Mesenchymal stem cell (in vitro differentiated cells and primary cell): Measurements from ENCODE around the gene SF3B2.
A peak's percentile ranks its signal among the peaks of the same experiment; 100 is the strongest.
"Not testable (repeated sequence)": the region's sequence is repeated elsewhere in the genome, so short reads cannot be mapped to it uniquely, and the experiment has no call there.

Source experiments
- DNase-seq: peaks from one replicate; pipeline ENCODE4 v3.0.0-alpha.2; 2013
- H2AFZ ChIP-seq: one replicate; pipeline ENCODE4 v1.6.1; 2013; ENCODE audit warnings: low read depth, mild to moderate bottlenecking, control low read depth, inconsistent platforms, low read length, moderate library complexity
- H2AK5ac ChIP-seq: 2 replicates; pipeline ENCODE4 v1.6.1; 2013; ENCODE audit warnings: low read length, moderate library complexity, mild to moderate bottlenecking, inconsistent platforms; ENCODE audit not compliant: severe bottlenecking
- H2BK120ac ChIP-seq: one replicate; pipeline ENCODE4 v1.6.1; 2013; ENCODE audit warnings: low read depth, mild to moderate bottlenecking, inconsistent platforms, low read length, moderate library complexity
- H2BK12ac ChIP-seq, 2 experiments: one replicate each; pipeline ENCODE4 v1.6.1; 2013; ENCODE audit warnings: inconsistent platforms in 2 of 2, low read length in 2 of 2, mild to moderate bottlenecking in 2 of 2, moderate library complexity in 2 of 2, control low read depth in 1 of 2
- H2BK15ac ChIP-seq: one replicate; pipeline ENCODE4 v1.6.1; 2013; ENCODE audit warnings: mild to moderate bottlenecking, low read depth, inconsistent platforms; ENCODE audit not compliant: poor library complexity, severe bottlenecking
- H2BK5ac ChIP-seq: 2 replicates; pipeline ENCODE4 v1.6.1; 2013; ENCODE audit warnings: low read depth, mild to moderate bottlenecking, low read length, control low read depth, inconsistent platforms; ENCODE audit not compliant: poor library complexity, severe bottlenecking
- H3K14ac ChIP-seq, 2 experiments: one replicate each; pipeline ENCODE4 v1.6.1; 2013; ENCODE audit warnings: inconsistent platforms in 2 of 2, low read length in 2 of 2, control low read depth in 1 of 2, mild to moderate bottlenecking in 1 of 2, moderate library complexity in 1 of 2
- H3K18ac ChIP-seq, 2 experiments: one replicate each; pipeline ENCODE4 v1.6.1; 2013; ENCODE audit warnings: inconsistent platforms in 2 of 2, low read length in 2 of 2, control low read depth in 1 of 2, low read depth in 1 of 2, mild to moderate bottlenecking in 1 of 2
- H3K23ac ChIP-seq, 2 experiments: one replicate each; pipeline ENCODE4 v1.6.1; 2013; ENCODE audit warnings: inconsistent platforms in 2 of 2, low read length in 2 of 2, mild to moderate bottlenecking in 2 of 2, moderate library complexity in 2 of 2, control low read depth in 1 of 2
- H3K27ac ChIP-seq: 2 replicates; pipeline ENCODE4 v1.5.1; 2013; ENCODE audit warnings: mild to moderate bottlenecking, moderate library complexity, low read length, control low read depth, inconsistent platforms; ENCODE audit not compliant: poor library complexity, severe bottlenecking
- H3K27me3 ChIP-seq, 2 experiments: 2 replicates each; pipeline versions ENCODE4 v1.6.1 to v1.7.0; 2013; ENCODE audit warnings: low read length in 2 of 2, mild to moderate bottlenecking in 2 of 2, moderate library complexity in 2 of 2, control low read depth in 1 of 2, inconsistent platforms in 1 of 2; ENCODE audit not compliant: control insufficient read depth in 1 of 2, insufficient read depth in 1 of 2
- H3K36me3 ChIP-seq, 2 experiments: 2 replicates each; pipeline versions ENCODE4 v1.6.1 to v1.7.0; 2013; ENCODE audit warnings: low read length in 2 of 2, control low read depth in 1 of 2, inconsistent platforms in 1 of 2, low read depth in 1 of 2, mild to moderate bottlenecking in 1 of 2; ENCODE audit not compliant: insufficient read depth in 2 of 2, control insufficient read depth in 1 of 2
- H3K4ac ChIP-seq, 2 experiments: one replicate each; pipeline ENCODE4 v1.6.1; 2013; ENCODE audit warnings: inconsistent platforms in 2 of 2, low read length in 2 of 2, mild to moderate bottlenecking in 2 of 2, moderate library complexity in 2 of 2, control low read depth in 1 of 2, low read depth in 1 of 2
- H3K4me1 ChIP-seq: 2 replicates; pipeline ENCODE4 v1.6.1; 2013; ENCODE audit warnings: low read depth, low read length, control low read depth; ENCODE audit not compliant: control insufficient read depth, insufficient read depth
- H3K4me2 ChIP-seq: 2 replicates; pipeline ENCODE4 v1.6.1; 2013; ENCODE audit warnings: low read length, mild to moderate bottlenecking, inconsistent platforms; ENCODE audit not compliant: poor library complexity, severe bottlenecking
- H3K4me3 ChIP-seq, 2 experiments: 2 replicates each; pipeline versions ENCODE4 v1.5.1 to v1.7.0; 2013; ENCODE audit warnings: low read length in 2 of 2, mild to moderate bottlenecking in 2 of 2, control low read depth in 1 of 2, low read depth in 1 of 2; ENCODE audit not compliant: insufficient read depth in 1 of 2
- H3K79me1 ChIP-seq: replicated peaks from 2 replicates; pipeline ENCODE4 v1.6.1; 2013; ENCODE audit warnings: mild to moderate bottlenecking, control low read depth, low read length, inconsistent platforms; ENCODE audit not compliant: poor library complexity, severe bottlenecking
- H3K9ac ChIP-seq: 2 replicates; pipeline ENCODE4 v1.7.0; 2013; ENCODE audit warnings: mild to moderate bottlenecking, low read length, moderate library complexity
- H3K9me3 ChIP-seq: 2 replicates; pipeline ENCODE4 v1.7.0; 2013; ENCODE audit warnings: mild to moderate bottlenecking, low read length; ENCODE audit not compliant: control insufficient read depth
- H4K8ac ChIP-seq: one replicate; pipeline ENCODE4 v1.6.1; 2013; ENCODE audit warnings: inconsistent platforms, mild to moderate bottlenecking, low read length, moderate library complexity
- H4K91ac ChIP-seq: one replicate; pipeline ENCODE4 v1.6.1; 2013; ENCODE audit warnings: mild to moderate bottlenecking, low read length, inconsistent platforms
- WGBS: methylation state at CpG from one replicate; pipeline ENCODE4 v1.1.7; 2013; ENCODE audit warnings: mixed read lengths; 5-methylcytosine and 5-hydroxymethylcytosine counted together

The SF3B2 gene

DNA sequence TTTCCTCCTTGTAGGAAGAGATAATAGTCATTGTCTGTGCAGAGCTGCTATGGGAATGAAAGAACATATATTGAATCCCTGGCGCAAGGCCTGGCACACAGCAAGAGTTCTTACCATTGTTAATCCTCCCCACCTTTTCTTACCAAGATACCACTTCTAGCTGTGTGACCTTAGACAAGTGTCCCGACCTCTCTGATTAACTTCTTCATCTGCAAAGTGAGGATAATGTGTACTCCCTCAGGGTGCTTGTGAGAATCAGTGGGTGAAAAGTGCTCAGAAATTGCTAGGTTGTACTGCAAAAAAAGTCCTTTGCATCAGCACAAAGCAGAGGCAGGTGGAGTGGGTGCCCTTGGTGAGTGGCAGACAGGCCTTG, 44.1 kb upstream of the SF3B2 start:
- WGBS: 69% methylated on average over 2 of the region's 2 CpGs
- H2AK5ac ChIP-seq: no peak overlapping the region
- H3K79me1 ChIP-seq: peaks cover 7% of the 10 kb centered on the region

DNA sequence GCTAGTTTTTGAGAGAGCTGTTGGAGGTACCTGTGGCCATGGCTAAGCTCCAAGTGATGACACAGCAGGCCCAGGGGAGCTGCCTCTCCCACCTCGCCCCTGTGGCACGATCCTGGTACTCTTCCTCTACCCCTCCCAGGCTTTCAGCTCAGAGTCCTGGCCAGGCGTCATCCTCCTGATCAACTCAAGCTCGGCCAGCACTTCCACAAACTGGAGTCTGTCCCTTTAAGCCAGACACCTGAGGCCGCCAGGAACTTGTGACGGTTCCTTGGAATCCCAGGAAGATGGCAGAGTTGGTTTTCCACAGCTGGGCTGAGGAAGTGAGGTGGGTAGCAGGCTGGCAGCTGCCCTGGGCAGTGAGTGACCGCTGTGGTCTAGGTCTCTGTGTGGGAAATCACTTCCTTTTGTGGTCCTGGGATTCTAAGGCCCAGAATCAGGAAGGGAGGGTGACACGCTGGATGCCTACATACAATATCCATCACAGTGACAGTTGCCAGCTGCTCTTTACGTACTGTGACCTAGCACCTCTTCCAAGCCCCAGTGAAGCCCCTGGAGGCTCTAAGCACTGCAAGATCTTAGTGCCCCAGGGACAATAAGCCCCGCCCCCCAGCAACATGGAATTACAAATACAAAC, 43.6 kb upstream of the SF3B2 start:
- WGBS: 67% methylated on average over 8 of the region's 10 CpGs
- H3K18ac ChIP-seq: no peak overlapping the region

More for the DNA sequence above, 44.1 kb upstream of the SF3B2 start:
- H3K14ac ChIP-seq: no peak overlapping the region
- H3K27ac ChIP-seq: no peak overlapping the region
- H3K4me2 ChIP-seq: no peak overlapping the region
- no peak overlapping the region for H2BK12ac ChIP-seq
- H2BK120ac ChIP-seq: no peak overlapping the region
- H3K4ac ChIP-seq: no peak overlapping the region
- H2AFZ ChIP-seq: no peak overlapping the region
- no peak overlapping the region for H2BK5ac ChIP-seq
- peaks cover 4 to 18% of the 10 kb centered on the region in 2 experiments for H3K27me3 ChIP-seq
- no peak overlapping the region for H3K4me3 ChIP-seq
- H3K4me1 ChIP-seq: peaks cover 21% of the 10 kb centered on the region
- peaks cover 22 to 26% of the 10 kb centered on the region in 2 experiments for H3K36me3 ChIP-seq
- H3K9ac ChIP-seq: no peak overlapping the region
- no peak overlapping the region for H4K91ac ChIP-seq
- no peak overlapping the region for H3K18ac ChIP-seq
- H4K8ac ChIP-seq: no peak overlapping the region
- H3K23ac ChIP-seq: no peak overlapping the region
- no peaks in the 10 kb centered on the region for H3K9me3 ChIP-seq
- H2BK15ac ChIP-seq: no peak overlapping the region
- DNase-seq: no peak

GRCh38 chr11:66010036-66010435, 42.1 kb upstream of the SF3B2 start:
- not testable (repeated sequence) for DNase-seq, H2AK5ac ChIP-seq, H3K27ac ChIP-seq, H3K4me2 ChIP-seq, H4K91ac ChIP-seq, H2AFZ ChIP-seq, H3K23ac ChIP-seq, H2BK12ac ChIP-seq, H3K9me3 ChIP-seq, H3K9ac ChIP-seq, H3K79me1 ChIP-seq, H2BK120ac ChIP-seq, H2BK15ac ChIP-seq, H3K14ac ChIP-seq, H3K4ac ChIP-seq, H4K8ac ChIP-seq, H3K18ac ChIP-seq, H2BK5ac ChIP-seq, H3K4me3 ChIP-seq
- peaks cover 11 to 14% of the 10 kb centered on the region in 2 experiments for H3K36me3 ChIP-seq
- H3K27me3 ChIP-seq: peaks cover 4 to 20% of the 10 kb centered on the region in 2 experiments
- 39% methylated on average over 4 of the region's 4 CpGs for WGBS
- H3K4me1 ChIP-seq: peaks cover 20% of the 10 kb centered on the region

More for the DNA sequence above, 43.6 kb upstream of the SF3B2 start:
- Histone ChIP-seq H2AK5ac (no peak overlapping the region), H3K4me2 (no peak overlapping the region), H3K36me3 (peaks cover 22 to 25% of the 10 kb centered on the region in 2 experiments), H2AFZ (peak overlapping the region; percentile 54), H3K27me3 (peaks cover 4 to 20% of the 10 kb centered on the region in 2 experiments), H3K23ac (no peak overlapping the region), H2BK12ac (peak overlapping the region in 1 of 2 experiments; percentile 21), H4K8ac (peak overlapping the region; percentile 45), H3K4me1 (peaks cover 17% of the 10 kb centered on the region), H3K14ac (no peak overlapping the region), H2BK15ac (no peak overlapping the region), H3K9ac (no peak overlapping the region), H3K27ac (no peak overlapping the region), H2BK120ac (no peak overlapping the region), H4K91ac (no peak overlapping the region), H2BK5ac (no peak overlapping the region), H3K79me1 (peaks cover 7% of the 10 kb centered on the region), H3K4ac (no peak overlapping the region), H3K9me3 (no peaks in the 10 kb centered on the region), H3K4me3 (no peak overlapping the region)
- DNase-seq: no peak

DNA sequence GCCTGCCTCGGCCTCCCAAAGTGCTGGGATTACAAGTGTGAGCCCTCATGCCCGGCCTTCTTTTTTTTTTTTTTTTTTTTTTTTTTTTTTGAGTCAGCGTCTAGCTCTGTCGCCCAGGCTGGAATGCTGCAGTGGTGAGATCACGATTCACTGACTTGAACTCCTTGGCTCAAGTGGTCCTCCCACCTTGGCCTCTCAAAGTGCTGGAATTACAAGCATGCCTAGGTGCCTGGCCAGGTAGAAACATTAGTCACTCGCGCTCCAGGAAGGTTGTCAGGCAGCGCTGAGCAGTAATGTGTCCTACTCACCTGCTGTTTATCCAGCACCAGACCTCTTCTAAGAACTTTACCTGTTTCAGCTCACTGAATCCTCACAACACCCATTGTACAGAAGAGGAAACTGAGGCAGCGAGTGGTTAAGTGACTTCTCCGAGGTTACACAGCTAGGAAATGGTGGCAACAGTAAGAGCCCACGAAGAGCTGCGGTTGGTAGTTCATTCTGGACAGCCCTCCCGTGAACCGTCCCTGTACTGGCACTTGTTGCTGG, 40.9 kb upstream of the SF3B2 start:
- Histone ChIP-seq H3K27me3 (peaks cover 4 to 20% of the 10 kb centered on the region in 2 experiments), H4K8ac (peak overlapping the region; percentile 30), H3K9ac (no peak overlapping the region), H2BK15ac (peak overlapping the region; percentile 33), H4K91ac (no peak overlapping the region), H2AK5ac (no peak overlapping the region), H3K79me1 (no peaks in the 10 kb centered on the region), H3K23ac (peak overlapping the region in 1 of 2 experiments; percentile 51), H3K18ac (no peak overlapping the region), H3K4me3 (no peak overlapping the region), H3K4me2 (no peak overlapping the region), H3K4me1 (peaks cover 31% of the 10 kb centered on the region), H2AFZ (no peak overlapping the region), H3K36me3 (peaks cover 0 to 6% of the 10 kb centered on the region in 2 experiments), H2BK12ac (no peak overlapping the region), H3K14ac (peak overlapping the region in 1 of 2 experiments; percentile 26), H3K9me3 (no peaks in the 10 kb centered on the region), H2BK5ac (no peak overlapping the region), H3K4ac (peak overlapping the region in 1 of 2 experiments; percentile 41), H3K27ac (no peak overlapping the region), H2BK120ac (no peak overlapping the region)
- WGBS: 46% methylated on average over 14 of the region's 14 CpGs
- DNase-seq: peak; percentile 61
